HL-60/S4 treated with phorbol 12-myristate 13-acetate at 8.2 ng/mL for 4 days and 3 days (cell line): ENCODE measurements around the gene SLC4A3.

Experiments used
- in situ Hi-C: fragments of 300-500 bp; cut with MboI; formaldehyde crosslinking; loops from 2 replicates; pipeline ENCODE4 v1.15.0; 2022; ENCODE audit warnings: low sequenced_read_pairs

SLC4A3 gene

GRCh38 chr2:219632760-219633105 is 5.3 kb downstream of the SLC4A3 start:
- in situ Hi-C loops = no loop called here

- in situ Hi-C loops = no loop called here
These were observed 6.0 kb downstream of the SLC4A3 start for GRCh38 chr2:219633276-219634065.

GRCh38 chr2:219634171-219634940 is 6.9 kb downstream of the SLC4A3 start:
- in situ Hi-C loops = no loop called here

DNA sequence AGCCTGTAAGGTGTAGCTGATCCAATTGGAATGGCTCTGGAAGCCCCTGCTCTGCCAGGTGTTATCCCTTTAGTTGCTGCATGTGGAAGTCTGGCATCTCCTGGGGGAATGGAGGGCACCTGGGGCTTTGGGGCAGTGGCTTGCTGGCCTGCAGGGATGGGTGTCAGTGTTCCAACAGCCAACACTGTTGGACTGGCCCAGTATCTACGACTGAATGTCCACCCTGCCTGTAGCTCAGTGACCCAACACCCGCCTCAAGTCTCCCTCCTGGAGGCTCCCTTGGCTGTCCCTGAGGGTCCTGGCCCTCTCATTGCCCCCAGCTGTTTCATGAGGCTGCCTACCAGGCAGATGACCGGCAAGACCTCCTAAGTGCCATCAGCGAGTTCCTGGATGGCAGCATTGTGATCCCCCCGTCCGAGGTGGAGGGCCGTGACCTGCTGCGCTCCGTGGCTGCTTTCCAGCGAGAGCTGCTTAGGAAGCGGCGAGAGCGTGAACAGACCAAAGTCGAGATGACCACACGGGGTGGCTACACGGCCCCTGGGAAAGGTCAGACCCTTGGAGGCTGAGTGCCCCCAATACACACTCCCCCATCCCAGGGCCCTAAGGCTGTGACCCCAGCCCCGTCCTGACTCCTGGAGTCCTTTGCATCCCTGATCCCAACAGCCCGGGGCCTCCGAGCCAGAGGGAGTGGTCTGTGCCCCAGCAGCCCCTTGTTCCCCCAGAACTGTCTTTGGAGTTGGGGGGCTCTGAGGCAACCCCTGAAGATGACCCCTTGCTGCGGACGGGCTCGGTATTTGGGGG is 7.7 kb downstream of the SLC4A3 start:
- in situ Hi-C loops = no loop called here

- in situ Hi-C loops = no loop called here
These were observed 8.9 kb downstream of the SLC4A3 start for GRCh38 chr2:219636144-219636915.

GRCh38 chr2:219636941-219637841 is 9.8 kb downstream of the SLC4A3 start:
- in situ Hi-C loops = no loop called here

DNA sequence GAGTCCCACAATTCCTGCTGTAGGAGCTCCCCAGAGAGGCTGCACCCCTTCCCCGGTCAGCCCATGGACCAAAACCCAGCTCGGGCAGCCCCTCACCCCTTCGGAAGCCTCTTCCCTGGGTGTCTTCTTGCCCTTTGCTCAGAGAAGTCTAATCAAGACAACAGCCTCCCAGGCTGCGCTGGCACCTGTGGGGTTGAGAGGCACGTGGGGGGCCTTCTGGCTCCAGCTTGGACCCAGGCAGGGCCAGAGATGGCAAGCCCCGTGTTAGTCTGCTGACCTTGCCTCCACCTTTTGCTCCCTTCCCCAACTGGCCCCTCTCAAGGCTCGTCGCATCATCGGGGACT is 10.4 kb downstream of the SLC4A3 start:
- in situ Hi-C loops = no loop called here

DNA sequence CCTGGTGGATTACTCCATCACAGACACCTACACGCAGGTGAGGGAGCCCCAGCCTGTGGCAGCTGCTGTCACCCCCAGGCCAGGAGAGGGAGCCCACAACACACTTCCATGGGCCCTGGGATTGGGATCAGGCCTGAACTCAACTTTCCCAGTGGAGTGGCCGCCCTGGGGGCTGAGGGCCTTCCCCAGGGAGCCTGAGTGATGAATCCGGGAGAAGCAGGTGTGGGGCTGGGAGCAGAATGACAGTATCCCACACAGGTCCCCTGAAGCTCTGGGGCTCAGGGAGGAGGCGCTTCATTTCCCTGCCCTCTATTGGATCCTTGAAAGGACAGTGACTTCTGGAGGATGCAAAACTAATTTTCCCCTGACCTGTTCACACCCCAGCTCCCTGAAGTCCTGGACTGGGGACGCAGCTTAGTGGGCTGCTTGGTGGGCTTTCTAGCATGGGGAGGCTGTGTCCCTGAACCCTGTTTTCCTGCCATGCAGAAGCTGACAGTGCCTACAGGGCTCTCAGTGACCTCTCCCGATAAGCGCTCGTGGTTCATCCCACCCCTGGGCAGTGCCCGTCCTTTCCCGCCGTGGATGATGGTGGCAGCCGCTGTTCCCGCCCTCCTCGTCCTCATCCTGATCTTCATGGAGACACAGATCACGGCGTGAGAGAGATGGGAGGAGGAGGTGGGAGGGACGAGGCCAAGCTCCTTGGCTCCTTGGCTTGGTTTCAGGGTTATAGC is 11.0 kb downstream of the SLC4A3 start:
- in situ Hi-C loops = no loop called here

GRCh38 chr2:219638948-219639755 is 11.7 kb downstream of the SLC4A3 start:
- in situ Hi-C loops = no loop called here

DNA sequence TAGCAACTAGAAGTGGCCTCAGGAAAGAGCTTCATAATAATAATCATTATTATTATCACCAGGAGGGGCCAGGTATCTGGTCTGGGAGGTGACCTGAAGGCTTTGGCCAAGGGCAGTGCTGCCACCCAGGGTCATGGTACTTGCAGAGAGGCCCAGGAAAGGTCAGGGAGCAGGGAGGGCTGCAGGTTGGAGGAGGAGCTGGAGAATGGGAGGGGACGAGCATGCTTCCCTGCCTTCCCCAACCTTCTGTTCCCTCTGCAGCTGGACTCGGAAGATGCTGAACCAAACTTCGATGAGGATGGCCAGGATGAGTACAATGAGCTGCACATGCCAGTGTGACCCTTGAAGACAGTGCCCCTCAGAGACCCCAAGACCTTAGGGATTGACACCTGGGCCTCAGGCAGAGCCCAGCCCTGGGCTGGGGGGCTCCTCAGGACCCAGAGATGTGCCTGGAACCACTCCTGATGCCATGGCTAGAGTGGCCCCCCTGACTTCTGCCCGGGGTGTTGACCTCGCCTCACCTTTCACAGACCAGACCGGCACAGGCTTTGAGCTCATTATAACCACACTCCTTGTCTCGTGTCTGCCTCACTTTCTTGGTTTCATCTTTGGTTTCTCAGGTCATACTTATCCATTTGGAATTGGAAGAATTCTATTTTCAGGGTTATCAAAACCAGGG is 14.1 kb downstream of the SLC4A3 start:
- in situ Hi-C loops = loop anchor here (10.0 kb wide), 1 partner anchor 97 kb away; the partner anchor contains the start of genes CHPF and TMEM198

- in situ Hi-C loops = loop anchor here (10.0 kb wide), 1 partner anchor 97 kb away; the partner anchor contains the start of genes CHPF and TMEM198
These were observed 14.6 kb downstream of the SLC4A3 start for GRCh38 chr2:219642069-219642454.

GRCh38 chr2:219642465-219643083 is 15.1 kb downstream of the SLC4A3 start:
- in situ Hi-C loops = loop anchor here (10.0 kb wide), 1 partner anchor 98 kb away; the partner anchor contains the start of genes CHPF and TMEM198

GRCh38 chr2:219643084-219643473 is 15.6 kb downstream of the SLC4A3 start:
- in situ Hi-C loops = loop anchor here (10.0 kb wide), 1 partner anchor 98 kb away; the partner anchor contains the start of genes CHPF and TMEM198

- in situ Hi-C loops = loop anchor here (10.0 kb wide), 1 partner anchor 99 kb away; the partner anchor contains the start of genes CHPF and TMEM198
These were observed 16.5 kb downstream of the SLC4A3 start for GRCh38 chr2:219643788-219644398.

GRCh38 chr2:219644801-219645480 is 17.5 kb downstream of the SLC4A3 start:
- in situ Hi-C loops = loop anchor here (10.0 kb wide), 1 partner anchor 100 kb away; the partner anchor contains the start of genes CHPF and TMEM198
